Uterus (tissue), 4 donors: Measurements from ENCODE around the gene PACRG. TPM values are rescaled to one million over a fixed set of nuclear protein-coding genes. Genes with fewer than 3 reads are reported as not detected.

Experiments
- DNase-seq, 2 donors: peaks; one replicate each; pipeline ENCODE4 v3.0.0-alpha.2; 2019 to 2020
- H3K27ac ChIP-seq, 2 donors: fragments of 200-600 bp; sonication (generic); 1 replicate in 1 of 2; 2 replicates in 1 of 2; pipeline ENCODE4 v1.5.1; 2016 to 2018
- H3K27me3 ChIP-seq, 2 donors: fragments of 200-600 bp; sonication (generic); one replicate each; pipeline ENCODE4 v1.5.1; 2018 to 2019; ENCODE audit warnings: control low read depth in 1 of 2
- H3K36me3 ChIP-seq, 2 donors: fragments of 200-600 bp; sonication (generic); one replicate each; pipeline ENCODE4 v1.5.1; 2019; ENCODE audit warnings: control low read depth in 1 of 2
- H3K4me1 ChIP-seq, 2 donors: fragments of 200-600 bp; sonication (generic); one replicate each; pipeline ENCODE4 v1.5.1; 2018 to 2019; ENCODE audit warnings: control low read depth in 1 of 2
- H3K4me3 ChIP-seq, 2 donors: fragments of 200-600 bp; sonication (generic); 1 replicate in 1 of 2; 2 replicates in 1 of 2; pipeline ENCODE4 v1.5.1; 2018 to 2019; ENCODE audit warnings: mild to moderate bottlenecking in 1 of 2
- H3K9me3 ChIP-seq, 2 donors: fragments of 200-600 bp; sonication (generic); one replicate each; pipeline ENCODE4 v1.5.1; 2019; ENCODE audit warnings: control low read depth in 1 of 2
- POLR2A ChIP-seq, 2 donors: fragments of 450-650 bp; IDR thresholded peaks; one replicate each; pipeline ENCODE4 v1.6.1; 2016; ENCODE audit warnings: antibody characterized with exemption in 2 of 2, mild to moderate bottlenecking in 1 of 2, moderate library complexity in 1 of 2
- intact Hi-C: fragments of 100-400 bp; cut with DNase I; formaldehyde crosslinking; loops from one replicate; pipeline ENCODE4 v1.15.1; 2023; ENCODE audit warnings: low total_unique reads
- total RNA-seq, 4 donors: library from RNA; depleted of rRNA in 3 of 4; stranded (reverse); fragments of >200 nt in 3 of 4; gene quantifications; one replicate each; pipeline versions ENCODE4 v1.1.0 to v1.2.4, GENCODE V29; 2014 to 2023
- TF ChIP-seq, protein P1 (sequence below), 4 experiments: fragments of 200-600 bp in 2 of 4; fragments of 450-650 bp in 2 of 4; sonication (generic) in 2 of 4; IDR thresholded peaks; one replicate each; pipeline ENCODE4 v1.5.1; 2016 to 2019; ENCODE audit warnings: antibody characterized with exemption in 4 of 4, mild to moderate bottlenecking in 2 of 4, moderate library complexity in 1 of 4
- donor health status: DM: yes; HTN: yes; CAD: no.

PACRG gene
- total RNA-seq, 4 donors from 2014 or later, result 4.6 to 12.3 (median 7.5) TPM

DNA sequence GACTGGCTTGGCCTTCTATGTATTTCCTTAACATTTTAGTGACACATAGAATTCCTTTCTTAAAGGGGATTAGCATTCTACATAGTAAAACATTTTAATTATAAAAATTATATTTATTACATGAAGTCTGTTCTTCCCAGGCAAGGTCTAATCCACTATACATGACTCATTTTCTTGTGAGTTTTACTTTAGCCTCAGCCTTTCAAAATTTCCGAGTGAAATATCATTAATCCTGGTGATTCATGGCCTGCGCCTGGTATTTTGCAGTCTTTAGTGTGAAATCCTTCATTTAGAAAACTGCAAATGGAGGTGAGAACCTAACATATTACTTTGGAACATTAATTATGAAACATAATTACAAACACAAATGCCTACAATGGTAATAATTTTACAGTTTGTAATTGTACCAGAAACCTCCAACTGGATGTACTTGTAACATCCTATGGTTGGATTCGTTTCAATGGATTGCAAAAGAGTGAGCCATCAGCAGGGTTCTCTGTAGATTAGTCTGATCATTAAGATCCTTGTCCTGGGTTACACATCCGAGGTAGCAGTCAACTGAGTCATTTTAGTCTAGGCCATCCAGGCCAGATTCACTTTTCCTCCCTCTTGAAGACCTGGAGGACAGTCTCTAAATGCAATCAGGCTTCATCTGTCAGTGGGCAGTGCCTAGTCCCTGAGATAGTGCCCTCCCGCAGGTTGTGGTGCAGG is 272.0 kb downstream of the PACRG start:
- H3K36me3 ChIP-seq, result no peaks in the 10 kb centered on the region
- intact Hi-C loops, result no loop called here
- no peak overlapping the region for H3K27ac ChIP-seq
- TF ChIP-seq, protein P1, sequence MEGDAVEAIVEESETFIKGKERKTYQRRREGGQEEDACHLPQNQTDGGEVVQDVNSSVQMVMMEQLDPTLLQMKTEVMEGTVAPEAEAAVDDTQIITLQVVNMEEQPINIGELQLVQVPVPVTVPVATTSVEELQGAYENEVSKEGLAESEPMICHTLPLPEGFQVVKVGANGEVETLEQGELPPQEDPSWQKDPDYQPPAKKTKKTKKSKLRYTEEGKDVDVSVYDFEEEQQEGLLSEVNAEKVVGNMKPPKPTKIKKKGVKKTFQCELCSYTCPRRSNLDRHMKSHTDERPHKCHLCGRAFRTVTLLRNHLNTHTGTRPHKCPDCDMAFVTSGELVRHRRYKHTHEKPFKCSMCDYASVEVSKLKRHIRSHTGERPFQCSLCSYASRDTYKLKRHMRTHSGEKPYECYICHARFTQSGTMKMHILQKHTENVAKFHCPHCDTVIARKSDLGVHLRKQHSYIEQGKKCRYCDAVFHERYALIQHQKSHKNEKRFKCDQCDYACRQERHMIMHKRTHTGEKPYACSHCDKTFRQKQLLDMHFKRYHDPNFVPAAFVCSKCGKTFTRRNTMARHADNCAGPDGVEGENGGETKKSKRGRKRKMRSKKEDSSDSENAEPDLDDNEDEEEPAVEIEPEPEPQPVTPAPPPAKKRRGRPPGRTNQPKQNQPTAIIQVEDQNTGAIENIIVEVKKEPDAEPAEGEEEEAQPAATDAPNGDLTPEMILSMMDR (IDR thresholded peaks at IDR 0.05), result no peak
- TF ChIP-seq POLR2A (IDR thresholded peaks at IDR 0.05), result no peak
- no peak overlapping the region for H3K4me3 ChIP-seq
- no peaks in the 10 kb centered on the region for H3K9me3 ChIP-seq
- no peak for DNase-seq
- H3K4me1 ChIP-seq, result no peaks in the 10 kb centered on the region
- H3K27me3 ChIP-seq, result no peaks in the 10 kb centered on the region

DNA sequence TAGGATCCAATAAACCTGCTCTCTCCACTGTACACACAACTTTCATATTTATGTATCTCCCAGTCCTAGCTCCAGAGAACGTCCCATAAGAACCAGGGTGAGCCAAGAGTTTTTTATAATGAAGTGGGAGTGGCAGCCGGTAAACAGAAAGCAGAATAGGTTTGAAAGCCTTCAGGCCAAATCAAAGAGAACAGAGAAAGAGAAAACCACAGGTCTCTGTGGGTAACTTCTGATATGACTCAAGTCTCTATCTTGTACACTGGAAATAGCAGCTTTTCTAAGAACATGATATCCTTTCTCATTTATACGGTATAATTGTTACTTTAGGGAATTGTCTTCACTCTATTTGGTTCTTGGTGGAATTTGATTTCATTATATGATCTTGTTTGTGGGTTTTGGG is 273.6 kb downstream of the PACRG start:
- intact Hi-C loops, result no loop called here
- TF ChIP-seq, protein P1 (IDR thresholded peaks at IDR 0.05), result no peak
- no peak for TF ChIP-seq POLR2A (IDR thresholded peaks at IDR 0.05)

DNA sequence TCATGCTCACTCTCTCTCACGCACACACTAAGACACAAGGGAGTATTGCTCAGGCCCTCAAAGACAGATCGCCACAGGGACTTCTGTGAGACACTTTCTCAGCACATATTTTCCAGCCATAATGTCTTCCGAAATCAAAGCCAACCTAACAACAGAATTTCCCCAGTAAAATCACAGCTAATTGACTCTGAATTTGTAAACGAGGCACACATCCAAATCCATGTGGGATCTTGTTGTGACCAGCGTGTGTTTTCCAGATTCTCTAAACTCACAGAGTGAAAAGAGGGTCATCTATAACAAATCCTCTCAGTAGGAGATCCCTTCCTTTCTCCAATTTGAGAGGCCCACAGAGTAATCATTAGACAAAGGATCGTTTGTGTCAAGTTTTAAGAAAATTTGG is 280.4 kb downstream of the PACRG start:
- DNase-seq, result no peak
- H3K36me3 ChIP-seq, result no peaks in the 10 kb centered on the region

More for the DNA sequence above, 273.6 kb downstream of the PACRG start:
- Histone ChIP-seq H3K36me3 (no peaks in the 10 kb centered on the region), H3K4me1 (no peaks in the 10 kb centered on the region), H3K27ac (no peak overlapping the region), H3K27me3 (no peaks in the 10 kb centered on the region), H3K9me3 (no peaks in the 10 kb centered on the region), H3K4me3 (no peak overlapping the region)
- DNase-seq, result no peak

DNA sequence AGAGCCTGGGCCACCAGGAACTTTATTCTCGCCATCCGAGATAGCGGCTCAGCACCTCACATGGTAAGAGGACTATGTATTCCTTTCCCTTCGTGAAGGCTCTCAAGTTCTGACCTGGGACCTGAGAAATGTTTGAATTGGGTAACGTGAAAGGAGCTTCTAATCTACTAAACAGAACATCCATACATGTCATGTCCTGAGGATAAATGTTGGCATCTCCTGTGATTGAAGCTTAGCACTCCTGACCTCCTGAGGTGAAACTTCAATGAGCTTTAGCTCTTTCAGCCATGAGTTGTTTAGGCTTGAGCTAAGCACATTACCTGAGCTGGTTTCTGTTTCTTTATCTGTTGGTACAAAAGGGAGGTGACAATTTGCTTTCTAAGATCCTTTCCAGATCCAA is 280.9 kb downstream of the PACRG start:
- H3K4me1 ChIP-seq, result no peaks in the 10 kb centered on the region
- intact Hi-C loops, result no loop called here
- no peak for DNase-seq
- no peak overlapping the region for H3K4me3 ChIP-seq
- TF ChIP-seq, protein P1 (IDR thresholded peaks at IDR 0.05), result no peak
- no peaks in the 10 kb centered on the region for H3K36me3 ChIP-seq
- no peaks in the 10 kb centered on the region for H3K27me3 ChIP-seq
- no peaks in the 10 kb centered on the region for H3K9me3 ChIP-seq
- H3K27ac ChIP-seq, result no peak overlapping the region

More for the DNA sequence above, 280.4 kb downstream of the PACRG start:
- H3K4me3 ChIP-seq, result no peak overlapping the region
- intact Hi-C loops, result no loop called here
- H3K9me3 ChIP-seq, result no peaks in the 10 kb centered on the region
- no peak overlapping the region for H3K27ac ChIP-seq
- no peaks in the 10 kb centered on the region for H3K4me1 ChIP-seq
- no peaks in the 10 kb centered on the region for H3K27me3 ChIP-seq
- TF ChIP-seq, protein P1 (IDR thresholded peaks at IDR 0.05), result no peak
- no peak for TF ChIP-seq POLR2A (IDR thresholded peaks at IDR 0.05)

DNA sequence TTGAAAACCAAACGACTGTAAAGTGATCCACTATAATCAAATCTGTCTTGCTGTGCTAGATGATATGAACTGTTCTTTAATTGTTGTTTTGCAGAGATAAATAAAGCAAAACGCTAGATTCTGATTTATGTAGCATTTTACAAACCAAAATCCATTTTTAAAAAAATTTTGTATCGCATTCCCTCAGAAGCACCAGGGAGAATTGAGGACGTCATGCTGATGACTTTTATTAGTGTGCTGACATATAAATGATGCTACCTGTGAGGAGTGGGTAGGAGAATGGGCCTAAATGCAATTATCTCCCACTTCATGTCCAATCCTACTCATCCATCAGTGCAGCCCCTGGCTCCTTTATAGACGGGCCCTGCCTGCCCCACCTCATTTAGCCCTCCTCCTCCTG is 282.4 kb downstream of the PACRG start:
- TF ChIP-seq POLR2A (IDR thresholded peaks at IDR 0.05), result no peak
- TF ChIP-seq, protein P1 (IDR thresholded peaks at IDR 0.05), result no peak
- Histone ChIP-seq H3K36me3 (no peaks in the 10 kb centered on the region), H3K4me1 (no peaks in the 10 kb centered on the region), H3K27ac (no peak overlapping the region), H3K9me3 (no peaks in the 10 kb centered on the region), H3K27me3 (no peaks in the 10 kb centered on the region), H3K4me3 (no peak overlapping the region)
- DNase-seq, result no peak
- intact Hi-C loops, result no loop called here
